ENCODE results near the gene CDC42EP1. TPM values are rescaled to one million over a fixed set of nuclear protein-coding genes. Genes with fewer than 3 reads are reported as not detected.

CDC42EP1 gene
- total RNA-seq, 1 experiment from 2014 or later = 75.0 TPM

GRCh38 chr22:37610480-37611129, 50.3 kb downstream of the CDC42EP1 start:
- peaks cover 17% of the 10 kb centered on the region for H3K36me3 Mint-ChIP-seq (ENCODE audit: insufficient read depth, unreplicated experiment)
- ChIA-PET POLR2A (no interaction called here), CTCF (no interaction called here)
- intact Hi-C loops (cut with micrococcal nuclease; ENCODE audit: unreplicated experiment) = no loop called here
- H3K4me3 Mint-ChIP-seq (ENCODE audit: unreplicated experiment) = peak overlapping the region; percentile 87
- Histone ChIP-seq H3K9me3 (no peaks in the 10 kb centered on the region), H3K4me1 (peaks cover 12% of the 10 kb centered on the region), H3K4me3 (ENCODE audit: low read depth, low read length) (no peak overlapping the region), H3K27me3 (replicated peaks; ENCODE audit: control insufficient read depth, insufficient read depth, low read length) (no peaks in the 10 kb centered on the region), H3K36me3 (ENCODE audit: control insufficient read depth, insufficient read depth, low read length) (no peaks in the 10 kb centered on the region; the same call in 1 of the 2 replicates)
- no peaks in the 10 kb centered on the region for H3K9me3 Mint-ChIP-seq (ENCODE audit: unreplicated experiment)
- H3K27ac Mint-ChIP-seq (ENCODE audit: unreplicated experiment) = no peak overlapping the region
- no peak for TF ChIP-seq CTCF (IDR thresholded peaks at IDR 0.05; ENCODE audit: insufficient read depth in 1 of 2, low read depth in 1 of 2, low read length in 1 of 2, severe bottlenecking in 1 of 2, unreplicated experiment in 1 of 2)
- H3K27me3 Mint-ChIP-seq (ENCODE audit: insufficient read depth, unreplicated experiment) = no peaks in the 10 kb centered on the region
- no TSS peak for BruUV-seq (replicated peaks)
- no peak for DNase-seq
- H3K4me1 Mint-ChIP-seq (ENCODE audit: low read depth, unreplicated experiment) = no peaks in the 10 kb centered on the region

- POLR2A ChIA-PET = no interaction called here
- peaks cover 10% of the 10 kb centered on the region for H3K4me1 ChIP-seq
Measured at GRCh38 chr22:37611207-37611606, 50.9 kb downstream of the CDC42EP1 start.

More at GRCh38 chr22:37611207-37611606, 50.9 kb downstream of the CDC42EP1 start:
- Histone ChIP-seq H3K36me3 (ENCODE audit: control insufficient read depth, insufficient read depth, low read length) (peaks cover 2% of the 10 kb centered on the region; the same call in 1 of the 2 replicates), H3K9me3 (no peaks in the 10 kb centered on the region), H3K27me3 (replicated peaks; ENCODE audit: control insufficient read depth, insufficient read depth, low read length) (no peaks in the 10 kb centered on the region), H3K4me3 (ENCODE audit: low read depth, low read length) (no peak overlapping the region)
- H3K9me3 Mint-ChIP-seq (ENCODE audit: unreplicated experiment) = no peaks in the 10 kb centered on the region
- peaks cover 17% of the 10 kb centered on the region for H3K36me3 Mint-ChIP-seq (ENCODE audit: insufficient read depth, unreplicated experiment)
- TF ChIP-seq CTCF (IDR thresholded peaks at IDR 0.05; ENCODE audit: insufficient read depth in 1 of 2, low read depth in 1 of 2, low read length in 1 of 2, severe bottlenecking in 1 of 2, unreplicated experiment in 1 of 2) = no peak
- no peak for DNase-seq
- no peaks in the 10 kb centered on the region for H3K27me3 Mint-ChIP-seq (ENCODE audit: insufficient read depth, unreplicated experiment)
- intact Hi-C loops (cut with micrococcal nuclease; ENCODE audit: unreplicated experiment) = no loop called here
- CTCF ChIA-PET = no interaction called here
- BruUV-seq (replicated peaks) = no TSS peak
- no peak overlapping the region for H3K27ac Mint-ChIP-seq (ENCODE audit: unreplicated experiment)
- H3K4me1 Mint-ChIP-seq (ENCODE audit: low read depth, unreplicated experiment) = no peaks in the 10 kb centered on the region
- no peak overlapping the region for H3K4me3 Mint-ChIP-seq (ENCODE audit: unreplicated experiment)

All from Caco-2 (cell line).